GM12872 (cell line): ENCODE results near the gene COPA.

Source experiments
- TF ChIP-seq, protein P1 (sequence below): IDR thresholded peaks from 3 replicates; pipeline ENCODE4 v1.5.1; 2011; ENCODE audit warnings: low read depth, mild to moderate bottlenecking, low read length, moderate library complexity; ENCODE audit not compliant: insufficient read depth

Gene COPA

DNA sequence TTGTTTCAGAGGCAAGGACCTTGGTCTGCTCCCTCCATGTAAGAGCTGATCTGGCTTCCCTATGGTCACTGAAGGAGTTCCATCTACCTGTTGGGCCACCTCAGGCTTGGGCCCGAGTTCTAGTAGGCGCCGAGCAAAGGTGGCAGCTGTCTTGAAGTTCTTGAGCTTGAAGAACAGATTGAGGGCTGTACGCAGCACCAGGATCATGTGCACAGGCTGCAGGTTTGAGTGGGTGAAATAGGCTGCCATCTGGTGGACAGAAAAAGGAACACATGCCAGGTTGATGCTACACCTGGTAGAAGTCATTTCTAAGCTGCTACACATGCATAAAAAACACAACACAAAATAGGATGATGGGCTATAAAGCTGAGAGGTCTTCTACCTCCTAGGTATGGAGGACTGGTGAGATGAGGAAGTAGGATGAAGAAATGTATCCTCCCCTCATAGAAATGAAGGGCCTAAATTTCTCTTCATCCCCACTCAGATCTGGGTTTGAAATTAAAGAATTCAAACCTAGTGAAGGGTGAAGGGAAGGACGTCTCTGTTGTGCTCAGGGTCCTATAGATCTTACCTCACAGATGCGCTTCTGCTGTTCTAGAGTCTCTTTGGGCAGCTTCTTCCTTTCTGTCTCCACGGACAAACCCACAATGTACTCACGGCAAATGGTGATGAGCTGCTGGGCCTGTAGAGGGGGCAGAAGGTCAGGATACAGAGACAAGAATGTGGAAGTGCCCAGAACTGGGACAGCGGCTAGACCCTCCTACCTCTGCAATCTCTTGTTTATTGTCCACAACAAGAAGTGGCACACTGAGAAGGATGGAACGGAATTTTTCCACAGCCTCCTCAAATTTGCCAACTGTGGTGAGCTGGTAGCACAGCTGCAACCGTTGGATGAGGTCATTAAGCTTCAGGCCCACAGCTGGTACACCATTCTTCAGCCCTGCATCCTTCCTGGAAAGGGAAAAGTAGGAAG, 51.5 kb downstream of the COPA start:
- TF ChIP-seq, protein P1, sequence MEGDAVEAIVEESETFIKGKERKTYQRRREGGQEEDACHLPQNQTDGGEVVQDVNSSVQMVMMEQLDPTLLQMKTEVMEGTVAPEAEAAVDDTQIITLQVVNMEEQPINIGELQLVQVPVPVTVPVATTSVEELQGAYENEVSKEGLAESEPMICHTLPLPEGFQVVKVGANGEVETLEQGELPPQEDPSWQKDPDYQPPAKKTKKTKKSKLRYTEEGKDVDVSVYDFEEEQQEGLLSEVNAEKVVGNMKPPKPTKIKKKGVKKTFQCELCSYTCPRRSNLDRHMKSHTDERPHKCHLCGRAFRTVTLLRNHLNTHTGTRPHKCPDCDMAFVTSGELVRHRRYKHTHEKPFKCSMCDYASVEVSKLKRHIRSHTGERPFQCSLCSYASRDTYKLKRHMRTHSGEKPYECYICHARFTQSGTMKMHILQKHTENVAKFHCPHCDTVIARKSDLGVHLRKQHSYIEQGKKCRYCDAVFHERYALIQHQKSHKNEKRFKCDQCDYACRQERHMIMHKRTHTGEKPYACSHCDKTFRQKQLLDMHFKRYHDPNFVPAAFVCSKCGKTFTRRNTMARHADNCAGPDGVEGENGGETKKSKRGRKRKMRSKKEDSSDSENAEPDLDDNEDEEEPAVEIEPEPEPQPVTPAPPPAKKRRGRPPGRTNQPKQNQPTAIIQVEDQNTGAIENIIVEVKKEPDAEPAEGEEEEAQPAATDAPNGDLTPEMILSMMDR = peak; percentile 86

DNA sequence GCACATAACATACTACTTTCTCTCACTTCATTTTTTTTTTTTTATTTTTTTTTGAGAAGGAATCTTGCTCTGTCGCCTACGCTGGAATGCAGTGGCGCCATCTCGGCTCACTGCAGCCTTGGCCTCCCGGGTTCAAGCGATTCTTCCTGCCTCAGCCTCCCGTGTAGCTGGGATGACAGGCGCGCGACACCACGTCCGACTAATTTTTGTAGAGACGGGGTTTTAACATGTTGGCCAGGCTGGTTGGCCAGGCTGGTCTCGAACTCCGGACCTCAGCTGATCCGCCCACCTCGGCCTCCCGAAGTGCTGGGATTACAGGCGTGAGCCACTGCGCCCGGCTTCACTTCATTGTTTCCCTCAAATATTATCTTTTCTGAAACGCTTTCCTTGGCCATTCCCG, 57.5 kb downstream of the COPA start:
- TF ChIP-seq, protein P1 = no peak

DNA sequence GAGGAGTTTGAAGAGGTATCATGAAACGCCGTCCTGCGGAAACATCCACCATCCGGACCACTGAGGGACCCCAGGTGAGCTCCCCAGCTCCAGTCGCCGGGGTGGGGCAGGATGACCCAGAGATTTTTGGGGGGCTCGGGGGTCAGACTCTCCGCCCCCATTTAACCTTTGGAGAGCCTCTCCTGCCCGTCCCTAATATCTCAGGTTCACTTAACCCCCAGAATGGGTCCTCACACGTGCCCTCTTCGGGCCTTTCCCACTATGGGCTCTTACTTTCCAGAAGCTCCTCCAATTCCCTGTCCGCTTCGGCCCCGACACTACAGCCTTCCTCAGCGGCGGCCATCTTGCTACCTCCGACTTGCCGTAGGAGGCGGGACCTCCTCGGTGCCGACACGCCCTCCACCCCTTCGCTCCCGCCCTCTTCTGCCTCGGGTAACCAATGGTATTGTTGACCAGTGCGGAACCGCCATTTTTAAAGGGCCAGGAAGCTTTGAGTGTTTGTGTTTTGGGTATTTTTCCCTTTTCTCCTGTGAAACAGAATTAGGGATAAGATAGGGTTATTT, 58.2 kb downstream of the COPA start, which contains the start of gene PEX19:
PEX19 (minus strand) TSS at position 352 of the 563 bp plus-strand sequence; CDS start at position 343, 9 bp downstream.
- TF ChIP-seq, protein P1 = no peak

DNA sequence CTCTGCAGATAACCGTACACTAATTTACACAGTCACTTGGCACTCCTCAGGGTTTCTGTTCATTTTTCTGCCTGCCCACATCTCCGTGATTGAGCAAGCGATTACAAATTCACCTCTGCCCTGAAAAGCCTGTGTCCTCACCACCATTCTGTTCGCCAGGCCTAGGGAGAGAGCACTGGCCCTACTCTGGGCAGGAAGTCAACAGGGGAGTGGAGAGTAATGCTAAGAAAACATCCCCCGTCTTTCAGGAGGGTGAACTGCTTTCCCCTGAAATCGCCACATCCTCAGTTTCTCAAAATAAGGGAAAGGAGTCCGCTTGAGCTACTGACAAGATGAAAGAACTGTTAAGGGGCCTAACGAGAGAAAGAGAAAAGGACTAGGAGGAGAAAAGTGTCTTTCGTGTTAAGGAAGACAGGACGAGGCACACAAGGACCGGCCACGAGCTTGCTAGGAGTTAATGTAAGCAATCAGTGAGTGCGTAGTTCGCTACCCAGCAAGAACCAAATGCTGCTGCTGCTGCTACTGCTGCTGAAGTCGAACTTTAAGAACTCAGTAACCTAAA, 58.7 kb downstream of the COPA start:
- TF ChIP-seq, protein P1 = no peak

DNA sequence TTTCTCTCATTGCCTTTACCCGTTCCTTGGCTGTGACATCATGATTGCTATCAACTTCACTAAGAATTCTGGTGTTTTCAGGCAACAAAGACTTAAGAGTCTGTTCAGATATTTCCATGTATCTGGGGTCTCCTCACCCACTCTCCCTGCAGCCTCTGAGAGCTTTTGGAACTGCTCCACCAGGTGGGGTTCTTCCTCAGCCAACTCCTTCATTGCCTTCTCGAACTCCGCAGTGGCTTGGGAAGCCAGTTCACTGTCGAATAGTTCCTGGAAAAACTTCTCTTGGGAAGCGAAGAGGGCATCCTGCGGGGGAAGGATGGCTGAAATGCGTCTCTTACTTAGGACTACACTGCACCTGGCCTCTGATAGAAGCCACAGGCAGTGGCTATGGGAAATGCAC, 60.2 kb downstream of the COPA start:
- TF ChIP-seq, protein P1 = 0 out of 3 replicates have a peak, but pooled peaks have one; percentile 6

DNA sequence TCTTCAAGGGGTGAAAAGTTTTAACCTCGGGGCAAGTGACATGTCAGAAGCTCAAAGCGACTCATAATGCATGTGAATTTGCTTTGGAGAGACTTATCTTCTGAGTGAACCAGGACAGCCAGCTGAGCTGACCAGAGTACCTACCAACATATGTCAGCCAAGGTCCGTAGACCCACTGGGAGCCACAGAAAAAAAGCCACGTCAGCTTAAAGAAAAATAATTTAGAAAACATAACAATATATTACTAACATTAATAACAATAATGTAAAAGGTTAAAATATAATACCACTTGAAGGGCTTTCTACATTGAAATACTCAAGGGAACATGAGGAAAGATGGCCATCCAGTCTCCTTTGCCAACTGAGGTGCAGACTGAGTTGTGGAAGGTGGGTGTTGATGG, 65.1 kb downstream of the COPA start:
- TF ChIP-seq, protein P1 = no peak

DNA sequence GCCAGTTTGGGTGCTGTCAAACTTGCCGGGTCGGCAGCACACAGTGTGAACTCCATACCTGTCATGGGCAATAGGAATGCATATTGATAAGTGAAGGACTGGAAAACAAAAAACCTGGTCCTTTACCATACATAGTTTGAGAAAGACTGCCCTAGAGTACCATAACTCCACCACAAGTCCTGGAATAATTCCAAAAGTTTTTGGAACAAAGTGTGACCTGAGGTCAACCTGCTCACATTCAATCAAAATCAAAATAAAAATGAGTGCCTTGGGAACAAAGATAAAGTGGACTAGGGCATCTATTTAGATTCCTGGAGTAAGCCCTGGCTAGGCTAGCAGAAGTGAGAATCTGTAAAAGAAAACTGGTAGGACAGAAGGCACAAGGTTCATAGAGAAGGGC, 65.7 kb downstream of the COPA start:
- TF ChIP-seq, protein P1 = no peak
